HG03025 (cell line): ENCODE measurements around the gene PAPSS2.
"Not testable (repeated sequence)": the region's sequence is repeated elsewhere in the genome, so short reads cannot be mapped to it uniquely, and the experiment has no call there.

Experiments
- ATAC-seq: cut with Tn5 transposase; IDR thresholded peaks from one replicate; pipeline ENCODE4 v1.9.1; 2021; ENCODE audit warnings: mild to moderate bottlenecking, moderate library complexity; ENCODE audit not compliant: unreplicated experiment, low FRiP score

The PAPSS2 gene

GRCh38 chr10:87700031-87700796, 40.5 kb downstream of the PAPSS2 start:
- ATAC-seq: no peak

GRCh38 chr10:87702260-87702972, 42.7 kb downstream of the PAPSS2 start:
- ATAC-seq: no peak

GRCh38 chr10:87702973-87703294, 43.3 kb downstream of the PAPSS2 start:
- ATAC-seq: no peak

- ATAC-seq: no peak
These were observed 44.1 kb downstream of the PAPSS2 start for GRCh38 chr10:87703771-87704170.

- no peak for ATAC-seq
These were observed 45.7 kb downstream of the PAPSS2 start for GRCh38 chr10:87705339-87705738.

GRCh38 chr10:87706731-87707130, 47.1 kb downstream of the PAPSS2 start:
- no peak for ATAC-seq

- ATAC-seq: no peak
These were observed 47.6 kb downstream of the PAPSS2 start for GRCh38 chr10:87707254-87707653.

- ATAC-seq: no peak
These were observed 53.4 kb downstream of the PAPSS2 start for GRCh38 chr10:87712913-87713616.

- no peak for ATAC-seq
These were observed 54.0 kb downstream of the PAPSS2 start for GRCh38 chr10:87713707-87714106.

- no peak for ATAC-seq
These were observed 56.1 kb downstream of the PAPSS2 start for GRCh38 chr10:87715552-87716347.

- no peak for ATAC-seq
These were observed 56.6 kb downstream of the PAPSS2 start for GRCh38 chr10:87716348-87716670.

- ATAC-seq: no peak
These were observed 61.0 kb downstream of the PAPSS2 start for GRCh38 chr10:87720665-87721064.

GRCh38 chr10:87721781-87722180, 62.1 kb downstream of the PAPSS2 start:
- no peak for ATAC-seq

GRCh38 chr10:87722716-87723115, 63.0 kb downstream of the PAPSS2 start:
- no peak for ATAC-seq

GRCh38 chr10:87723500-87723899, 63.8 kb downstream of the PAPSS2 start:
- no peak for ATAC-seq

- no peak for ATAC-seq
These were observed 65.1 kb downstream of the PAPSS2 start for GRCh38 chr10:87724789-87725188.

GRCh38 chr10:87729940-87730339, 70.3 kb downstream of the PAPSS2 start:
- ATAC-seq: no peak

- ATAC-seq: no peak
These were observed 73.4 kb downstream of the PAPSS2 start for GRCh38 chr10:87733081-87733480.

- no peak for ATAC-seq
These were observed 75.5 kb downstream of the PAPSS2 start for GRCh38 chr10:87734987-87735827.

- ATAC-seq: not testable (repeated sequence)
These were observed 78.6 kb downstream of the PAPSS2 start for GRCh38 chr10:87738253-87738652.
